Panc1 (cell line): Measurements from ENCODE around the gene SESTD1. TPM values are rescaled to one million over a fixed set of nuclear protein-coding genes. Genes with fewer than 3 reads are reported as not detected.

Experiments
- ATAC-seq: fragments of 200-7000 bp; cut with Tn5 transposase; 2 replicates; pipeline ENCODE4 v1.9.1; 2020; ENCODE audit warnings: mild to moderate bottlenecking, moderate library complexity
- BruUV-seq: library from RNA; stranded (reverse); fragments of 400-500 nt; replicated peaks from 2 replicates; lab custom pipeline; 2021; lab: Mats Ljungman, UMichigan
- CTCF ChIA-PET: fragments of 300-600 bp; sonication (Branson Sonifier 250); formaldehyde crosslinking; loops from one replicate; lab custom pipeline; 2022; ENCODE audit warnings: antibody characterized with exemption; lab: Charles Lee
- POLR2A ChIA-PET: fragments of 300-600 bp; sonication (Branson Sonifier 250); formaldehyde crosslinking; loops from one replicate; lab custom pipeline; 2022; ENCODE audit warnings: antibody characterized with exemption; lab: Charles Lee
- DNase-seq: peaks from one replicate; pipeline ENCODE4 v3.0.0-alpha.2; 2010; ENCODE audit warnings: low read depth, low spot score
- H3K27ac ChIP-seq: 2 replicates; pipeline ENCODE4 v1.5.1; 2011; ENCODE audit warnings: mild to moderate bottlenecking, low read length, inconsistent platforms
- H3K27me3 ChIP-seq: fragments of 200-500 bp; sonication (Bioruptor generic); 2 replicates; pipeline ENCODE4 v1.6.0; 2014; ENCODE audit warnings: low read length, inconsistent platforms; ENCODE audit not compliant: control insufficient read depth, insufficient read depth
- H3K36me3 ChIP-seq: fragments of 200-500 bp; sonication (Bioruptor generic); 2 replicates; pipeline ENCODE4 v1.5.1; 2014; ENCODE audit warnings: inconsistent platforms, mild to moderate bottlenecking, low read length, moderate library complexity; ENCODE audit not compliant: control insufficient read depth, insufficient read depth
- H3K4me1 ChIP-seq: 2 replicates; pipeline ENCODE4 v1.5.1; 2011; ENCODE audit warnings: inconsistent platforms, mild to moderate bottlenecking, low read length, moderate library complexity; ENCODE audit not compliant: control insufficient read depth, insufficient read depth
- H3K4me3 ChIP-seq, 2 experiments: 2 replicates each; pipeline ENCODE4 v1.5.1; 2011 to 2012; ENCODE audit warnings: low read depth in 2 of 2, low read length in 2 of 2, mild to moderate bottlenecking in 2 of 2, inconsistent platforms in 1 of 2, moderate library complexity in 1 of 2
- H3K9me3 ChIP-seq: fragments of 200-500 bp; sonication (Bioruptor generic); 2 replicates; pipeline ENCODE4 v1.5.1; 2014; ENCODE audit warnings: low read depth, mild to moderate bottlenecking, inconsistent platforms, low read length, moderate library complexity; ENCODE audit not compliant: control insufficient read depth, insufficient read depth
- CTCF ChIP-seq: fragments of 450-650 bp; IDR thresholded peaks from 2 replicates; pipeline ENCODE4 v1.5.1; 2017; ENCODE audit warnings: mild to moderate bottlenecking
- POLR2AphosphoS5 ChIP-seq: IDR thresholded peaks from 2 replicates; pipeline ENCODE4 v1.6.1; 2012; ENCODE audit warnings: mild to moderate bottlenecking, low read depth, low read length, moderate library complexity
- SIN3A ChIP-seq: IDR thresholded peaks from 2 replicates; pipeline ENCODE4 v1.6.1; 2012; ENCODE audit warnings: low read depth, mild to moderate bottlenecking, low read length, moderate library complexity, borderline replicate concordance; ENCODE audit not compliant: insufficient read depth
- TCF7L2 ChIP-seq: IDR thresholded peaks from 2 replicates; pipeline ENCODE4 v1.6.1; 2011; ENCODE audit warnings: mild to moderate bottlenecking, low read depth, low read length, inconsistent platforms
- in situ Hi-C: cut with HindIII; loops from 2 replicates; pipeline ENCODE4 v1.10.0; 2016; ENCODE audit warnings: low sequenced_read_pairs, low pct_unique_long_range_greater_than_20kb
- intact Hi-C: fragments of 100-400 bp; cut with micrococcal nuclease; formaldehyde crosslinking; loops from one replicate; pipeline ENCODE4 v1.10.0; 2022; ENCODE audit not compliant: unreplicated experiment
- total RNA-seq: library from RNA; stranded (reverse); gene quantifications from one replicate; pipeline ENCODE4 v1.2.1, GENCODE V29; 2021; ENCODE audit not compliant: unreplicated experiment
- TF ChIP-seq, protein P1 (sequence below), 2 experiments: IDR thresholded peaks; 2 replicates each; pipeline ENCODE4 v1.6.1; 2011 to 2012; ENCODE audit warnings: low read depth in 2 of 2, control low read depth in 1 of 2, low read length in 1 of 2, mild to moderate bottlenecking in 1 of 2, moderate library complexity in 1 of 2; ENCODE audit not compliant: insufficient read depth in 1 of 2

SESTD1 gene
- total RNA-seq, 1 experiment from 2014 or later = 31.3 TPM

DNA sequence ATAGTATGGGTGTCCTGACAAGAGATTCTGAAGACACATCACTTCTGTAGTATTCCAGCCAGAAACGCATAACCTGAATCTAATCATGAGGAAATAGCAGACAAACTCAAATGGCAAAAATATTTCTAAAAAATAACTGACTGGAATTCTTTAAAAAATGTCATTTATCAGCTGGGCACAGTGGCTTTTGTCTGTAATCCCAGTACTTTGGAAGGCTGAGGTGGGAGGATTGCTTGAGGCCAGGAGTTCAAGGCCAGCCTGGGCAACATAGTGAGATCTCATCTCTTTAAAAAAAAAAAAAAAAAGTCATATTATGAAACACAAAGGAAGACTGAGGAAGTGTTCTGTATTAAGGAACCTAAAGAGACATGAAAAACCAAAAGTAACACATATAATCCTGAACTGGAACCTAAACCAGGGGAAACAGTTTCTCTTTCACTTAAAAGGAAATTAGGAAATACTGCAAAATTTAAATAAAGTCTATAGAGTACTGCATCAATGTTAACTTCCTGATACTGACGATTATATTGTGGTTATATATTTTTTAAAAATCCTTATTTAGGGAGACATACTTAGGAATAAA, 29.9 kb downstream of the SESTD1 start:
- in situ Hi-C loops = no loop called here
- no peak for ATAC-seq

DNA sequence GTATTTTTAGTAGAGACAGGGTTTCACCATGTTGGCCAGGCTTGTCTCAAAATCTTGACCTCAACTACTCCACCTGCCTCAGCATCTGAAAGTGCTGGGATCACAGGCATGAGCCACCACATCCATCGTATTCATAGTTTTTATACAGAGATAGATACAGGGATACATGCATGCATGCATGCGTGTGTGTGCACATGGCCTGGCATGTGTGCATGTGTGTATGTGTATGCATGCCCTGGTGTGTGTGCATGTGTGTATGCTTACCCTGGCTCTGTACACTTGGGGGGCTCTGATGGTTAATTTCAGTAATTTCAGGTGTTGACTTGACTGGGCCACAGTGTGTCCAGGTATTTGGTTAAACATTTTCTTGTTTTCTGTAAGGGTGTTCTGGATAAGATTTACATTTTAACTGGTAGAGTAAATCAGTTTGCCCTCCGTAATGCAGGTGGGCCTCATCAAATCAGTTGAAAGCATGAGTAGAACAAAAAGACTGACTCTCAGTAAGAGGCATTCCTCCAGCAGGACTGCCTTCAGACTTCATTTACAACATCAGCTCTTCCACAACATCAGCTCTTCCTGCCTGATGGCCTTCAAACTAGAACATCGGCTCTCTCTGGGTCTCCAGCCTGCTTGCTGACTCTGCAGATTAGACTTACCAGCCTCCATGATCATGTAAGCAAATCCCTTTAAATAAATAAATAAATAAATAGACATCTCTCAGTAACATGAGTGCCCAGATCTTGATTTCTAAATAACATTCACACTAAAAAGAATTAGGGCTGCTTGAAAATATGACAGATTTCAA, 30.8 kb downstream of the SESTD1 start:
- in situ Hi-C loops (no loop called here), intact Hi-C loops (no loop called here)
- no peak overlapping the region for H3K27ac ChIP-seq
- no peak for TF ChIP-seq SIN3A
- TF ChIP-seq POLR2AphosphoS5 = no peak
- no peak for TF ChIP-seq TCF7L2
- no peak for TF ChIP-seq CTCF
- TF ChIP-seq, protein P1, sequence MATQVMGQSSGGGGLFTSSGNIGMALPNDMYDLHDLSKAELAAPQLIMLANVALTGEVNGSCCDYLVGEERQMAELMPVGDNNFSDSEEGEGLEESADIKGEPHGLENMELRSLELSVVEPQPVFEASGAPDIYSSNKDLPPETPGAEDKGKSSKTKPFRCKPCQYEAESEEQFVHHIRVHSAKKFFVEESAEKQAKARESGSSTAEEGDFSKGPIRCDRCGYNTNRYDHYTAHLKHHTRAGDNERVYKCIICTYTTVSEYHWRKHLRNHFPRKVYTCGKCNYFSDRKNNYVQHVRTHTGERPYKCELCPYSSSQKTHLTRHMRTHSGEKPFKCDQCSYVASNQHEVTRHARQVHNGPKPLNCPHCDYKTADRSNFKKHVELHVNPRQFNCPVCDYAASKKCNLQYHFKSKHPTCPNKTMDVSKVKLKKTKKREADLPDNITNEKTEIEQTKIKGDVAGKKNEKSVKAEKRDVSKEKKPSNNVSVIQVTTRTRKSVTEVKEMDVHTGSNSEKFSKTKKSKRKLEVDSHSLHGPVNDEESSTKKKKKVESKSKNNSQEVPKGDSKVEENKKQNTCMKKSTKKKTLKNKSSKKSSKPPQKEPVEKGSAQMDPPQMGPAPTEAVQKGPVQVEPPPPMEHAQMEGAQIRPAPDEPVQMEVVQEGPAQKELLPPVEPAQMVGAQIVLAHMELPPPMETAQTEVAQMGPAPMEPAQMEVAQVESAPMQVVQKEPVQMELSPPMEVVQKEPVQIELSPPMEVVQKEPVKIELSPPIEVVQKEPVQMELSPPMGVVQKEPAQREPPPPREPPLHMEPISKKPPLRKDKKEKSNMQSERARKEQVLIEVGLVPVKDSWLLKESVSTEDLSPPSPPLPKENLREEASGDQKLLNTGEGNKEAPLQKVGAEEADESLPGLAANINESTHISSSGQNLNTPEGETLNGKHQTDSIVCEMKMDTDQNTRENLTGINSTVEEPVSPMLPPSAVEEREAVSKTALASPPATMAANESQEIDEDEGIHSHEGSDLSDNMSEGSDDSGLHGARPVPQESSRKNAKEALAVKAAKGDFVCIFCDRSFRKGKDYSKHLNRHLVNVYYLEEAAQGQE (IDR thresholded peaks at IDR 0.05; ENCODE audit: insufficient read depth in 1 of 2, low read depth in 2 of 2, low read length in 1 of 2) = no peak
- H3K4me3 ChIP-seq = no peak overlapping the region
- ChIA-PET CTCF (no interaction called here), POLR2A (no interaction called here)
- DNase-seq = no peak
- BruUV-seq = no TSS peak
- H3K27me3 ChIP-seq = no peaks in the 10 kb centered on the region
- no peaks in the 10 kb centered on the region for H3K36me3 ChIP-seq
- H3K9me3 ChIP-seq = no peaks in the 10 kb centered on the region
- peaks cover 2% of the 10 kb centered on the region; the same call in 1 of the 2 replicates for H3K4me1 ChIP-seq
- ATAC-seq = peak; percentile 34; the same call in 1 of the 2 replicates

More for the DNA sequence above, 29.9 kb downstream of the SESTD1 start:
- ChIA-PET POLR2A (no interaction called here), CTCF (no interaction called here)
- TF ChIP-seq CTCF (no peak), SIN3A (no peak), TCF7L2 (no peak), POLR2AphosphoS5 (no peak)
- TF ChIP-seq, protein P1 (IDR thresholded peaks at IDR 0.05; ENCODE audit: insufficient read depth in 1 of 2, low read depth in 2 of 2, low read length in 1 of 2) = no peak
- H3K27ac ChIP-seq = no peak overlapping the region
- H3K4me3 ChIP-seq = no peak overlapping the region
- H3K4me1 ChIP-seq = peaks cover 11% of the 10 kb centered on the region; the same call in 1 of the 2 replicates
- no peak for DNase-seq
- no peaks in the 10 kb centered on the region for H3K27me3 ChIP-seq
- H3K9me3 ChIP-seq = no peaks in the 10 kb centered on the region
- intact Hi-C loops = no loop called here
- no peaks in the 10 kb centered on the region for H3K36me3 ChIP-seq
- BruUV-seq = no TSS peak
